CD1c-positive myeloid dendritic cell (primary cell): ENCODE data around the gene LY6G5B.
A peak's percentile ranks its signal among the peaks of the same experiment; 100 is the strongest.

Experiments
- DNase-seq: peaks from one replicate; pipeline ENCODE4 v3.0.0-alpha.2; 2016; ENCODE audit errors: extremely low spot score

LY6G5B gene

DNA sequence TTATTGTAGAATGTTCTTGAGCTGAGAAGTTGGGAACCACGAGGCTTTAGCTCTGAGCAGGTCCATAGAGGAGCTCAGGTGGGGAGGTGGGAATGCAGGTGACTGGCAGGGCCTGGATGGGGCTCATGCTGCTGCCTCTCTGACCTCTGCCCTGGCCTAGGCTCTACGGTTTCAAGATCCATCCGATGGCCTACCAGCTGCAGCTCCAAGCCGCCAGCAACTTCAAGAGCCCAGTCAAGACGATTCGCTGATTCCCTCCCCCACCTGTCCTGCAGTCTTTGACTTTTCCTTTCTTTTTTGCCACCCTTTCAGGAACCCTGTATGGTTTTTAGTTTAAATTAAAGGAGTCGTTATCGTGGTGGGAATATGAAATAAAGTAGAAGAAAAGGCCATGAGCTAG is at the start of gene LY6G5B:
LY6G5B (plus strand) TSS at position 301 of the 400 bp plus-strand sequence. CDS start 975 bp downstream, outside the sequence.
- no peak for DNase-seq

DNA sequence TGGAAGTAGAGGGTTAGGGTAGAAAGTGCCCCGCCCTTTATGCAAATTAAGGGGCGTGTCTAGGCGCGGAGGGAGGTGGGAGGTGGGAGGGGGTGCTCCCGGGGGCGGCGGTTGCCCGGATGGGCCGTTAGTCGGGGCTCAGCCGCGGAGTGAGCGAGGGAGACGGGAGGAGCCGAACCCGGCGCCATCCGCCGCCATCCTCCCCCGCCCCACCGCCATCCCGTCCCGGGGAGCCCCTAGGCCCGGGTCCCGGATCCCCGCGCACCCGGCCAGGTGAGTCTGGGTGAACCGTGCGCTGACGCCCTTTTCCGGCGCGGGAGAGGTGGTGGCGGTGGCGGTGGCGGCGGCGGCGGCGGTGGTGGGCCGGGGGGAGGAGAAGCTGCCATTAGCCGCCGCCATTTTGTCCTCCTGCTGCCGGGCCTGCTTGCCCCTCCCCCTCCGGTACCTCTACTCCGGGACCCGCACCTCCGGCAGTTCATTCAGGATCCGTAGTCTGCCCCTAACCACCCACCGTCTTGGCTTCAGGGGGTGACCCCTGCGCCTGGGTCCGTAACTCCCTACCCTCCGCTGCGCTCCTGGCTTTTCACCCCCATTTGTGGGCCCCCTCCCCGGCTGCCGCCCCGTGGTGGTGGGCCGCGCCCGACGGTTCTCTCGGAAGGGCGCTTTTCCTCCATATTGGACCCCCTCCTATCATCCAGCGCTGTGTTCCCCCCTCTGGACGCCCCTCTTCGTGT is 49.0 kb upstream of the LY6G5B start, which contains the start of gene PRRC2A:
PRRC2A (plus strand) TSS at position 130 of the 734 bp plus-strand sequence. CDS start 2,075 bp downstream, outside the sequence.
- DNase-seq = no peak

DNA sequence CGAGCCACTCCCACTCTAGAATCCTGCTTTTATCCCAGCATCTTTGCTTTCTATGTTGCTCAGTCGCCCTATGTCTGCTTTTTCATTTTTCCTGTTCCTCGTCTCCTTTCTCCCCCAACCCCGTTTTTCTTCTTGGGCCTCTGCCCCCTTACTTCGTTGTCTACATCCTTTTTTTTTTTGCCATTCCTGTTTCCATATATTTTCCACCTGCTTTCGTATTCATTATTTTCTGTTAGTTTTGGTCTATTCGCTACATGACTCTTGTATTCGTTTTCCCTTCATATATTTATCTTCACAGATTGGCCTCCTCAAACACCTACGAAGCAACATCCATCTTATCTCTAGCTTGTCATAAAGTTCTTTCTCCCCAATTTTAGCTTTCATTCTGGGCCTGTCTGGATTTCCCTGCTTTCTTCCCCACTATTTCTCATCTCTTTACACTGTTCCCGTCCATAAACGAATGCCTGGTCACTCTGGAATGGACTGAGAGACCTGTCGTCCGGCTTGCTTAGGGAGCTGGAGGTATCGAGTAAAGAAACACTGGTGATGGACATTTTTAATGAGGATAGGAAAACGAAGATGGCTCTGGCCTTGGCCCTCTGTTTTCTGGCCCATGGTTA is 48.3 kb upstream of the LY6G5B start:
- DNase-seq = no peak

DNA sequence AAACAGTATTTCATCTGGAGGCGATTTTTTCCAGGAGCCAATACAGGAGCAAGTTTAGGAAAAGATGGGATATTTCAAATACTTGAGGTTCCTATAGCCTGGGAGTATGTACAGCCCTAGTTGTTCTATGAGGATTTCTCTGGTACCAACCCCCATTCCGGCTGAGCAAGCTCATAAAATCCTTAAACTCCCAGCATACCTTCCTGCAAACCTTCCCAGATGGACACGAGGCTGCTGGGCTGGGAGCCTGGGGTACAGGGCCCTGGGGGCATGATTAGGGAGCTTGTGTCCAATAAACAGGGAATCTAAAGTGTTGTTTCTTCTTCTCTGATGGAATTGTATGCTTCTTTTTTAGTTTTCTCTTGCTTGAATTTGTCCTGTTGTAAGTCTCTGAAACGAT is 47.8 kb upstream of the LY6G5B start:
- no peak for DNase-seq

DNA sequence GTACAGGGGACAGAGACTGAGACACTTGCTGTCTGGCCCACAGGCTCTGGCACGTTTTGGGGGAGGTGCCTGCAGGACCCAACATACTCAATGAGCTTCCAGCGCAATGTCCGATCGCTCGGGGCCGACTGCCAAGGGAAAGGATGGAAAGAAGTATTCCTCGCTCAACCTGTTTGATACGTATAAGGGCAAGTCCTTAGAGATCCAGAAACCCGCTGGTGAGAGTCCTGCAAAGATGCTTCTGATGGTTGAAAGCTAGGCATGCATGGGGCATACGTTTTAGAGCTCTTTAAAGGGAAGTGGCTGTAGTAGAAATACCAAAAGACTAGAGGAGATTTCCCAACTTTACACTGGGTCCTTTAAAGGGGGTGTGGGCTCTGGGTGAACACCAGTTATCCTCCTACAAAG is 47.1 kb upstream of the LY6G5B start:
- DNase-seq = peak; percentile 53

GRCh38 chr6:31624070-31624469 is 45.7 kb upstream of the LY6G5B start:
- no peak for DNase-seq

GRCh38 chr6:31626952-31627351 is 42.8 kb upstream of the LY6G5B start:
- no peak for DNase-seq

DNA sequence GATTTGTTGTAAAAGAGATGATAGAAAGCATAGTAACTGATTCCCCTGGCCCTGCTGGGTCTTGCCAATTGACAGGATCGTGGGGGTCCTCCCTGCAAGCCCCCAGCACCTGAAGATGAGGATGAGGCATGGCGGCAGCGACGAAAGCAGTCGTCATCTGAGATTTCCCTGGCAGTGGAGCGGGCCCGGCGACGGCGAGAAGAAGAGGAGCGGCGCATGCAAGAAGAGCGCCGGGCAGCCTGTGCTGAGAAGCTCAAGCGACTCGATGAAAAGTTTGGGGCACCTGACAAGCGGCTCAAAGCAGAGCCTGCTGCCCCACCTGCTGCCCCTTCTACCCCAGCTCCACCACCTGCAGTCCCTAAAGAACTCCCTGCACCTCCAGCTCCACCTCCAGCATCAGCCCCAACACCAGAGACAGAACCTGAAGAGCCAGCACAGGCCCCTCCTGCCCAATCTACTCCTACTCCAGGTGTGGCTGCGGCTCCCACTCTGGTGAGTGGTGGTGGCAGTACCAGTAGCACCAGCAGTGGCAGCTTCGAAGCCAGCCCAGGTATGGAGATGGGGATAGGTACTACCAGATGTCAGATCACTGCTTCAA is 42.0 kb upstream of the LY6G5B start:
- DNase-seq = no peak

GRCh38 chr6:31629014-31629413 is 40.8 kb upstream of the LY6G5B start:
- no peak for DNase-seq

- DNase-seq = no peak
These were observed 39.4 kb upstream of the LY6G5B start for GRCh38 chr6:31630177-31630934.

- DNase-seq = no peak
These were observed 38.6 kb upstream of the LY6G5B start for GRCh38 chr6:31631209-31631608.

DNA sequence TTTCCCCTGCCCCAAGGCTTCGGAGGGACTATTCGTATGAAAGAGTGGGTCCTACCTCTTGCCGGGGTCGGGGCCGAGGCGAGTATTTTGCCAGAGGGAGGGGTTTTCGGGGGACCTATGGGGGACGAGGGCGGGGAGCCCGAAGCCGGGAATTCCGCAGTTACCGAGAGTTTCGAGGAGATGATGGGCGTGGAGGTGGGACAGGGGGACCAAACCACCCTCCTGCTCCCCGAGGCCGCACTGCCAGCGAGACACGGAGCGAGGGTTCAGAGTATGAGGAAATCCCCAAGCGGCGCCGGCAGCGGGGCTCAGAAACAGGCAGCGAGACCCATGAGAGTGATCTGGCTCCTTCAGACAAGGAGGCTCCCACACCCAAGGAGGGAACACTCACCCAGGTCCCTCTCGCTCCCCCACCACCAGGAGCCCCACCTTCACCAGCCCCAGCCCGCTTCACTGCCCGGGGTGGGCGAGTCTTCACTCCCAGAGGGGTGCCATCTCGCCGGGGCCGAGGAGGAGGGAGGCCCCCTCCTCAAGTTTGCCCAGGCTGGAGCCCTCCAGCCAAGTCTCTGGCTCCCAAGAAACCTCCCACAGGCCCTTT is 38.0 kb upstream of the LY6G5B start:
- DNase-seq = no peak

DNA sequence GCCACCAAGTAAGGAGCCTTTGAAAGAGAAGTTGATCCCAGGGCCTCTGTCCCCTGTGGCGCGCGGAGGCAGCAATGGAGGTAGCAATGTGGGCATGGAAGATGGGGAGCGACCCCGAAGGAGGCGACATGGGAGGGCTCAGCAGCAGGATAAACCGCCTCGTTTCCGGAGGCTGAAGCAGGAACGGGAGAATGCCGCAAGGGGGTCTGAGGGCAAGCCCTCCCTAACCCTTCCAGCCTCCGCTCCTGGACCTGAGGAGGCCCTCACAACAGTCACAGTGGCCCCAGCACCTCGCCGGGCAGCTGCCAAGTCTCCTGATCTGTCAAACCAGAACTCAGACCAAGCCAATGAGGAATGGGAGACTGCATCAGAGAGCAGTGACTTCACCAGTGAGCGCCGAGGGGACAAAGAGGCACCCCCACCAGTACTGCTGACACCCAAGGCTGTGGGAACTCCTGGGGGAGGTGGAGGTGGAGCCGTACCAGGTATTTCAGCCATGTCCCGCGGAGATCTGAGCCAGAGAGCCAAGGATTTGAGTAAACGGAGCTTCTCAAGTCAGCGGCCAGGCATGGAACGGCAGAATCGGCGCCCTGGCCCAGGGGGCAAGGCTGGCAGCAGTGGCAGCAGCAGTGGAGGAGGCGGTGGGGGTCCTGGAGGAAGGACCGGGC is 37.4 kb upstream of the LY6G5B start:
- DNase-seq = no peak

GRCh38 chr6:31633447-31633846 is 36.3 kb upstream of the LY6G5B start:
- DNase-seq = no peak

GRCh38 chr6:31634131-31634530 is 35.6 kb upstream of the LY6G5B start:
- no peak for DNase-seq

GRCh38 chr6:31634969-31635575 is 34.7 kb upstream of the LY6G5B start:
- DNase-seq = no peak

DNA sequence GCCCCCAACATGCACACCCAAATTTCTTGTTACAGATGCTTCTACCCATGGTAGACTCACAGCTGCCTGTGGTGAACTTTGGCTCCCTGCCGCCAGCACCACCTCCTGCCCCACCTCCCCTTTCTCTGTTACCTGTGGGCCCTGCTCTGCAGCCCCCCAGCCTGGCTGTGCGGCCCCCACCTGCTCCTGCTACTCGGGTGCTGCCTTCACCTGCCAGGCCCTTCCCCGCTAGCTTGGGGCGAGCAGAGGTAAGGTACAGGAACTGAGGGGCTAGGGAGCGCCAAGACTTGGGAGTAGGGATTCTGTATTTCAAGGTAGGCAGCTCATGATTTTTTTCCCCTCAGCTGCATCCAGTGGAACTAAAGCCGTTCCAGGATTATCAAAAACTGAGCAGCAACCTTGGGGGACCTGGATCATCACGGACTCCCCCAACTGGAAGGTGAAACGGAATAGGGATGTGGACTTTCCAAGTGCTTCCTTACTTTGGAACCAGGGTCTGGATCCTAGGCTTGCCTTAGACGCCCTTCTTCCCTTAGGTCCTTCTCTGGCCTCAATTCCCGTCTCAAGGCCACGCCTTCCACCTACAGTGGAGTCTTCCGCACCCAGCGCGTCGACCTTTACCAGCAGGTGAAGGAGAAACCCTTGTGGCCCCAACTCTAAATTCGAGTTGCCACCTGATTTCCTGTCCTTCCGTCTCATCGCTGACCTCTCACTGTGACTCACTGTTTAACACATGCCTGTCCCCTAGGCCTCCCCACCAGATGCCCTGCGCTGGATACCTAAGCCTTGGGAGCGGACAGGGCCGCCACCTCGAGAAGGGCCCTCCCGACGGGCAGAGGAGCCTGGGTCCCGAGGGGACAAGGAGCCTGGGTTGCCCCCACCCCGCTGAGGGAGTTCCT is 32.8 kb upstream of the LY6G5B start:
- DNase-seq = no peak

GRCh38 chr6:31639043-31639442 is 30.7 kb upstream of the LY6G5B start:
- DNase-seq = no peak

GRCh38 chr6:31639449-31639861 is 30.3 kb upstream of the LY6G5B start:
- DNase-seq = no peak

- no peak for DNase-seq
These were observed 29.2 kb upstream of the LY6G5B start for GRCh38 chr6:31640612-31641011.
